DOHH2 (cell line): ENCODE measurements around the gene DOK7.

Source experiments
- H3F3A ChIP-seq: fragments of 200-600 bp; sonication (generic), shearing (Covaris generic); 2 replicates; pipeline ENCODE4 v1.6.0; 2016; ENCODE audit warnings: antibody characterized with exemption, mild to moderate bottlenecking; ENCODE audit not compliant: control insufficient read depth, insufficient read depth
- H3K27ac ChIP-seq: fragments of 200-600 bp; sonication (generic); 2 replicates; pipeline ENCODE4 v1.5.1; 2014; ENCODE audit warnings: low read depth, mild to moderate bottlenecking, low read length, moderate library complexity
- H3K27me3 ChIP-seq: fragments of 200-600 bp; sonication (generic); 2 replicates; pipeline ENCODE4 v1.6.1; 2014; ENCODE audit warnings: mild to moderate bottlenecking, low read length, mixed read lengths; ENCODE audit not compliant: control insufficient read depth
- H3K36me3 ChIP-seq: fragments of 200-600 bp; sonication (generic); 2 replicates; pipeline ENCODE4 v1.6.1; 2014; ENCODE audit warnings: mild to moderate bottlenecking, low read length, moderate library complexity, mixed read lengths; ENCODE audit not compliant: control insufficient read depth
- H3K4me1 ChIP-seq: fragments of 200-600 bp; sonication (generic); 2 replicates; pipeline ENCODE4 v1.6.1; 2014; ENCODE audit warnings: mild to moderate bottlenecking, low read length, mixed read lengths; ENCODE audit not compliant: control insufficient read depth
- H3K4me2 ChIP-seq: fragments of 200-600 bp; sonication (generic); 2 replicates; pipeline ENCODE4 v1.6.0; 2014; ENCODE audit warnings: mild to moderate bottlenecking, low read length, moderate library complexity
- H3K4me3 ChIP-seq: fragments of 200-600 bp; sonication (generic); 2 replicates; pipeline ENCODE4 v1.5.1; 2014; ENCODE audit warnings: mild to moderate bottlenecking, low read length, mixed read lengths
- H3K79me2 ChIP-seq: fragments of 200-600 bp; sonication (generic); 2 replicates; pipeline ENCODE4 v1.6.1; 2014; ENCODE audit warnings: mild to moderate bottlenecking, low read length, mixed read lengths; ENCODE audit not compliant: control insufficient read depth
- H3K9me2 ChIP-seq: fragments of 200-600 bp; sonication (generic); replicated peaks from 2 replicates; pipeline ENCODE4 v1.6.1; 2014; ENCODE audit warnings: mild to moderate bottlenecking, low read length, mixed read lengths; ENCODE audit not compliant: control insufficient read depth
- H3K9me3 ChIP-seq: fragments of 200-600 bp; sonication (generic); 2 replicates; pipeline ENCODE4 v1.6.1; 2014; ENCODE audit warnings: antibody characterized with exemption, low read length, mixed read lengths; ENCODE audit not compliant: control insufficient read depth, insufficient read depth
- H4K20me1 ChIP-seq: fragments of 200-600 bp; sonication (generic); 2 replicates; pipeline ENCODE4 v1.6.0; 2014; ENCODE audit warnings: low read depth, mild to moderate bottlenecking, antibody characterized with exemption, low read length, moderate library complexity; ENCODE audit not compliant: control insufficient read depth, insufficient read depth
- CTCF ChIP-seq: fragments of 200-600 bp; sonication (generic); IDR thresholded peaks from one replicate; pipeline ENCODE4 v1.5.1; 2014; ENCODE audit warnings: antibody characterized with exemption, mild to moderate bottlenecking, low read depth, low read length; ENCODE audit not compliant: poor library complexity, severe bottlenecking
- EZH2phosphoT487 ChIP-seq: fragments of 200-600 bp; sonication (generic); IDR thresholded peaks from 2 replicates; pipeline ENCODE4 v1.6.1; 2017; ENCODE audit warnings: borderline replicate concordance, mild to moderate bottlenecking, antibody characterized with exemption, low read length, moderate library complexity, mixed read lengths

DOK7 gene

GRCh38 chr4:3520276-3520675 lies 57.2 kb downstream of the DOK7 start:
- TF ChIP-seq EZH2phosphoT487 (no peak), CTCF (no peak)
- no peaks in the 10 kb centered on the region for H3K4me1 ChIP-seq
- H3K4me3 ChIP-seq, result no peak overlapping the region
- peaks cover 61% of the 10 kb centered on the region for H3K36me3 ChIP-seq
- H3K4me2 ChIP-seq, result no peak overlapping the region
- H3K9me3 ChIP-seq, result no peaks in the 10 kb centered on the region
- H3K27ac ChIP-seq, result no peak overlapping the region
- peaks cover 6% of the 10 kb centered on the region; the same call in 1 of the 2 replicates for H4K20me1 ChIP-seq
- H3K79me2 ChIP-seq, result no peaks in the 10 kb centered on the region
- H3K27me3 ChIP-seq, result no peaks in the 10 kb centered on the region
- H3F3A ChIP-seq, result no peaks in the 10 kb centered on the region
- H3K9me2 ChIP-seq, result no peaks in the 10 kb centered on the region

GRCh38 chr4:3520796-3521600 lies 57.9 kb downstream of the DOK7 start:
- no peak overlapping the region for H3K4me2 ChIP-seq
- H3K9me2 ChIP-seq, result no peaks in the 10 kb centered on the region
- no peaks in the 10 kb centered on the region for H3K9me3 ChIP-seq
- TF ChIP-seq EZH2phosphoT487, result no peak
- TF ChIP-seq CTCF, result no peak
- no peaks in the 10 kb centered on the region for H3F3A ChIP-seq
- peaks cover 57% of the 10 kb centered on the region for H3K36me3 ChIP-seq
- no peak overlapping the region for H3K4me3 ChIP-seq
- no peaks in the 10 kb centered on the region; the same call in 1 of the 2 replicates for H3K79me2 ChIP-seq
- H3K27ac ChIP-seq, result no peak overlapping the region
- H4K20me1 ChIP-seq, result peaks cover 6% of the 10 kb centered on the region; the same call in 1 of the 2 replicates
- H3K4me1 ChIP-seq, result no peaks in the 10 kb centered on the region
- no peaks in the 10 kb centered on the region for H3K27me3 ChIP-seq

- H3K4me3 ChIP-seq, result no peak overlapping the region
- H3K4me2 ChIP-seq, result no peak overlapping the region
- H3K9me2 ChIP-seq, result no peaks in the 10 kb centered on the region
- no peaks in the 10 kb centered on the region for H3F3A ChIP-seq
- no peaks in the 10 kb centered on the region for H3K4me1 ChIP-seq
- no peaks in the 10 kb centered on the region for H3K27me3 ChIP-seq
- H3K9me3 ChIP-seq, result no peaks in the 10 kb centered on the region
- peaks cover 6% of the 10 kb centered on the region; the same call in 1 of the 2 replicates for H3K79me2 ChIP-seq
- H3K36me3 ChIP-seq, result peaks cover 51% of the 10 kb centered on the region
- no peak overlapping the region for H3K27ac ChIP-seq
- H4K20me1 ChIP-seq, result peaks cover 6% of the 10 kb centered on the region; the same call in 1 of the 2 replicates
- TF ChIP-seq CTCF, result no peak
- TF ChIP-seq EZH2phosphoT487, result no peak
These were observed 58.7 kb downstream of the DOK7 start for GRCh38 chr4:3521621-3522325.
